Smooth muscle cell of the brain vasculature (primary cell): Measurements from ENCODE around the gene MVP.
"Not testable (repeated sequence)": the region's sequence is repeated elsewhere in the genome, so short reads cannot be mapped to it uniquely, and the experiment has no call there.

ENCODE experiments used
- DNase-seq: peaks from one replicate; pipeline ENCODE4 v3.0.0-alpha.2; 2012; ENCODE audit warnings: low read depth, low spot score

MVP gene

DNA sequence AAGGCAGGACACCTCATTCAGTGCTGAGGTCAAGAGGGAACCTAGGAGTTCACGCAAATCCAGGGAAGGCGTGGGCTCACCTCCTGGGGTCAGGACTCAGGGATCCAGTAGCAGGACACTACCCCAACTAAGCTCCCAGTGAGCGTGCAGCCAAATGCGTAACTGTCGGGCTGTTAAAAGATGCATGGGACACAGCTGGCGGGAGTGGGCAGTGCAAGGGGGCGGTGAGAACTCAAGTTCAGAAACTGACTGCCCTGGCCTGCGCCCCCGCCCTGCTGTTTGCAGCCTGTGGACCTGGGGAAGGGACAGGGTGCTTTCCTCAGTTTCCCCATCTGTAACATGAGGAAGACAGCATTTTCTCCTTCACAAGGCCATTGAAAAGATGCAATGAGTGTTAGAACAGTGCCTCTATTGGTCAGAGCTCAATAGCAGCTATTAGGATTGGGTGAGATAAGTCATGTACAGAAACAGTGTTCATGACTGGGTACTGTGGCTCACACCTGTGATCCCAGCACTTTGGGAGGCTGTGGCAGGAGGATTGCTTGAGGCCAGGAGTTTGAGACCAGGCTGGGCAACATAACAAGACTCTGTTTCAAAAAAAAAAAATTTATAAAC lies 22.6 kb downstream of the MVP start:
- DNase-seq: no peak

DNA sequence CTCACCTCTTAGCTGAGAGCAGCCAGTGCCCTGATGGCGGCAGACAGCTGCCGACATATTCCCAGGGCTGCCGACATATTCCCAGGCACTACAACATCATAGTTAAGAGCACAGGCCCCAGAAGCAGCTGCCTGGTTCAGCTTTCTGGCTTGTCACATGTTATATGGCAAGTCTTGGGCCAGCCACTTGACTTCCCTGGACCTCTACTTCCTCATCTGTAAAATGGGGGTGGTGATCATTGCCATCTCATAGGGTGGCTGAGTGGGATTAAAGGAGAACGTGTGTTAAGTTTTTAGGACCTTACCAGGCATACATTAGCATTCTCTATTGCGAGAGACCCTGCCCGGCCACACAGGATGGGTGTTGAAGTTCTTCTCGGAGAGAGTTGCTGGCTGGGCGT lies 23.7 kb downstream of the MVP start:
- no peak for DNase-seq

DNA sequence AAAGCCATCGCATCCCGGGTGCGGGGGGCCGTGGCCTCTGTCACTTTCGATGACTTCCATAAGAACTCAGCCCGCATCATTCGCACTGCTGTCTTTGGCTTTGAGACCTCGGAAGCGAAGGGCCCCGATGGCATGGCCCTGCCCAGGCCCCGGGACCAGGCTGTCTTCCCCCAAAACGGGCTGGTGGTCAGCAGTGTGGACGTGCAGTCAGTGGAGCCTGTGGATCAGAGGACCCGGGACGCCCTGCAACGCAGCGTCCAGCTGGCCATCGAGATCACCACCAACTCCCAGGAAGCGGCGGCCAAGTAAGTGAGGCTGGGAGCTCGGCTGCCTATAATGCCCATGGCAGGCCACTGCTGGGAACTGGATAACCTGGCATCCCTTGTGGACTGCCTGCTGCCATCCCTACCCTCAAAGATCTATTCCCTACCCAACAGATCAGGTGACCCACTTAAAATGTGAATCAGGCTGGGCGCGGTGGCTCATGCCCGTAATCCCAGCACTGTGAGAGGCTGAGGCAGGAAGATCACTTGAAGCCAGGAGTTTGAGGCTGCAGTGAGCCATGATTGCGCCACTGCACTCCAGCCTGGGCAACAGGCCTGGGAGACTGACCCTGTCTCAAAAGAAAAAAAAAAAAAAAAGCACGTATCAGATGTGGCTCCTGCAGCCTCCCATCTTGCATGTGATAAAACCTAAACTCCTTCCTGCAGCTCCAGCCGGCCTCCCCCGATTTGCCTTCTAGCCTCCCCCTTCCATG lies 24.5 kb downstream of the MVP start:
- no peak for DNase-seq

DNA sequence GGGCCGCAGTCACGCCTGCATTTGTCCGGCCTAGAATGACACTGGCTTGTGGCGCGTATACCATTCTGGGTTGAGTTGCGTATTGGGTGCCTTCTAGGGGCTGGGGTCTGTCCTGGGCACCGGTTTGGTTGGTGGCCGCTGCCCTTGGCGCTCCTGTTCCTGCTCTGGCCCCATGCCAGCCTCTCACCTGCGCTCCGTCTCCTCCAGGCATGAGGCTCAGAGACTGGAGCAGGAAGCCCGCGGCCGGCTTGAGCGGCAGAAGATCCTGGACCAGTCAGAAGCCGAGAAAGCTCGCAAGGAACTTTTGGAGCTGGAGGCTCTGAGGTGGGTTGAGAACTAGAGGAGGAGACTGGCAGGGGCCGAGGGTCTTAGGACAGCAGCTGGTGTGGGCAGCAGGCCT lies 25.4 kb downstream of the MVP start:
- no peak for DNase-seq

DNA sequence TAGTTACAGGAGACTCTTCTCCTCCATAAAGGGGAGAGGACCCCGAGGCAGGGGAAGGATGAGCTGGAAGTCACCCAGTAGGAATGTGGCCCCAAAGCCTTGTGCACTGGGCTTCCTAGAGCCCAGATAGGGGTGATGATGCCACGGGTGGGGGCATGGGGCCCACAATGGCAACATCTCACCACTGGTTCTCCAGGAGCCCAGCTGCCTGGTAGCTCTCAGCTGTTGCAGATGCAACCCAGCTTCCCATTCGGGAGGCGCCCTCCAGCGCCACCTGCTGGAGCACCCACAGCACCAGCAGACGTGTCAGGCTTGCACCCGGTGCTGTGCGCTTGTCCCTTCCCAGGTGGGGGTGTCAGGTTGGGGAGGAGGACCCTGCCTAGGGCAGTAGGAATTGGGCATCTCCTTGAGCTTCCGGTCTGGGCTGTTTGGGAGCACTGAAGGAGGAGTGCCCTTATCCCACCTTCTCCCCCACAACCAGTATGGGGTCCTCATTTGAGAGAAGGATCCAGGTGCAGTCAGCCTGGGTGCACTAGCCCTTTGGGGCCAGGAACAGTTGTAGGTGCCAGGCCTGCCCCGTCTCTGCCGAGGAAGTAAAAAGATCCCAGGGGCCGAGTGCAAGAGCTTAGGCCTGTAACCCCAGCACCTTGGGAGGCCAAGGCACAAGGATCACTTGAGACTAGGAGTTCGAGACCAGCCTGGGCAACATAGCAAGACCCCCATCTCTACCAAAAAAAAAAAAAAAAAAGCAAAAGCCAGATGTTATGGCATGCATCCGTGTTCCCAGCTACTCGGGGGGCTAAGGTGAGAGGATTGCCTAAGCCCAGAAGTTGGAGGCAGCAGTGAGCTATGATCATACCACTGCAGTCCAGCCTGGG lies 28.4 kb downstream of the MVP start:
- DNase-seq: no peak

DNA sequence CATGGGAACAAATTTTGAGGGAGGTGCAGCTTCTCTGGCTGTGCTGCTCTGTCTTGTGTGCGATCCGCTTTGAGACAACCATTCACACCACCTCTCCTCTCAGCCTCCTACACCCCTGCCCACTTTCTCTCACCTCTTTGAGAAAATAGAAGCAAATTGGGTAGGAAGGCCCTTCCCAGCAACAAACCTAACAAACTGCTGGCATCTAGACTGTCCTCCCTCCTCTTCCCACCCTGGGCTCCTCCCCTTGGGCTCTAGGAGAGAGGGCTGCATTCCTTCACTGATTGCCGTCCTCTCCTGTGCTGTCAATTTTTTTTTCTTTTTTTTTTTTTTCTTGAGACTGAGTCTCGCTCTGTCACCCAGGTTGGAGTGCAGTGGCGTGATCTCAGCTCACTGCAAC lies 29.2 kb downstream of the MVP start:
- DNase-seq: no peak

DNA sequence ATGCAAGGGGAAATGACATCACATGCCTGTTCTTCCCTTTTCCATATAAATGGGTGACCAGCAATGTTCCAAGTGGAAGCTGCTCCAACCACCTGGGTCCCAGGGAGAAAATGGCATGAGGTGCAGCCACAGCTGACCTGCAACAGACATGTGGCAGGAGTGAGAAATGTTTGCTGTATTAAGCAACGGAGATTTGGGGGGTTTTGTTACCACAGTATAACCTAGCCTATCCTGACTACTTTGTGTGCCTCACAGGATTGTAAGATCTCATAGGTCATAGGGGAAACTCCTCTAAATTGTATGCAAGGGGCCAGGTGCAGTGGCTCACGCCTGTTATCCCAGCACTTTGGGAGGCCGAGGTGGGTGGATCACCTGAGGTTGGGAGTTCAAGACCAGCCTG lies 30.7 kb downstream of the MVP start:
- no peak for DNase-seq

DNA sequence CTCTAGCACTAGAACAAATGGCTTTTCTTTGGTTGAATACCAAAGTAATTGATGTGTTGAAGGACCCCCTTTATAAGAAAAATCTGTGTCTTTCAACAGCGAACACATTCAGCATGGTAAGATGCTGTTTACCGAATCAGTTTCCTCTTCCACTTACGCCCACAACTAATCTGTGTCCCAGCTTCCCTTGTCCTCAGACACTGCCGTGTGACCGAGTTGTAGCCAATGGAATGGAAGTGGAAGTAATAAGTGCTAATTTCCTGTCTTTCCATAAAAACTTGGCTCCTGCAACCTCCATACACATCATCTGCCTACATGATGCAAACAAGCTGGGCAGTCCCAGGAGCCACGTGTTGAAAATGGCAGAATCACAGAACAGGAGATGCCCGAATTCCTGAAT lies 32.4 kb downstream of the MVP start:
- no peak for DNase-seq

DNA sequence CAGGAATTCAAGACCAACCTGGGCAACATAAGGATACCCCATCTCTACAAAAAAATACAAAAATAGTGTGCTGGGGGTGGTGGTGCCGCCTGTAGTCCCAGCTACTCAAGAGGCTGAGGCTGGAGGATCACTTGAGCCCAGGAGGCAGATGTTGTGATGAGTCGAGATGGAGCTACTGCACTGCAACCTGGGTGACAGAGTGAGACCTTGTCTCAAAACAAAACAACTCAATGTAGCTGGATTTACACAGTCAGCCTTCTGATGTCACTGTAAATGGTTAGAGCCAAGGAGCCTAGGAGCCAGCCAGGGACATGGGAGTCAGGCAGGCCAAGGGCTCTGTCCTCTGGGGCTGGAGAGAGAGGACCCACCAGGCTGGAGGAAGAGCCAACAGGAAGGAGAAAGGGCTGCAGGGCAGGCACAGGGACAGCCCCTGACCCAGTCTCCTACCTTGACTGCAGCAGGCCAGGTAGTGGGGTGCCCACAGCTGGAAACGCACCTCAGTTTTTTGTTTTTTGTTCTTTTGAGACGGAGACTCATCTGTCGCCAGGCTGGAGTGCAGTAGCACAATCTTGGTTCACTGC lies 34.3 kb downstream of the MVP start:
- no peak for DNase-seq

DNA sequence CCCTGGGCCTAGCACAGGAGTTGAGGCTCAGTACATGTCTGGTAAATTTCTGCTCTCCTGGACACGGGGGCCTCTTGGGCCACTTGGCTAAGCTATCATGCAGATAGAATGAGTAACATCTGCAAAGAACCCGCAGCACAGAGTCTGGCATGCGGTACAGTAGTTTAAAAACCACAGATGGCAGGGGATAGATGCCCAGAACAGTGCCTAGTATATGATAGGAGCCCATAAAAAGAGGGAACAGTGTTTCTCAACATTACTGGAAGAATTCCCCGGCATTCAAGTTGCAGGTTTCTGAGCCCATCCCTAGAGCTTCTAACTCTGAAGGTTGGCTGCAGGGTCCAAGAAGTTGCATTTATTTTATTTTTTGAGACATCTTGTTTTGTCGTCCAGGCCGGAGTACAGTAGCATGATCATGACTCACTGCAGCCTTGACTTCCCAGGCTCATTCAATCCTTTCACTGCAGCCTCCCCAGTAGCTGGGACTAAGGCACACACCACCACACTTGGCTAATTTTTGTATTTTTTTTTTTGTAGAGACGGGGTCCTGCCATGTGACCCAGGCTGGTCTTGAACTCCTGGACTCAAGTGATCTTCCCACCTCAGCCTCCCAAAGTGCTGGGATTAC lies 37.0 kb downstream of the MVP start:
- no peak for DNase-seq

DNA sequence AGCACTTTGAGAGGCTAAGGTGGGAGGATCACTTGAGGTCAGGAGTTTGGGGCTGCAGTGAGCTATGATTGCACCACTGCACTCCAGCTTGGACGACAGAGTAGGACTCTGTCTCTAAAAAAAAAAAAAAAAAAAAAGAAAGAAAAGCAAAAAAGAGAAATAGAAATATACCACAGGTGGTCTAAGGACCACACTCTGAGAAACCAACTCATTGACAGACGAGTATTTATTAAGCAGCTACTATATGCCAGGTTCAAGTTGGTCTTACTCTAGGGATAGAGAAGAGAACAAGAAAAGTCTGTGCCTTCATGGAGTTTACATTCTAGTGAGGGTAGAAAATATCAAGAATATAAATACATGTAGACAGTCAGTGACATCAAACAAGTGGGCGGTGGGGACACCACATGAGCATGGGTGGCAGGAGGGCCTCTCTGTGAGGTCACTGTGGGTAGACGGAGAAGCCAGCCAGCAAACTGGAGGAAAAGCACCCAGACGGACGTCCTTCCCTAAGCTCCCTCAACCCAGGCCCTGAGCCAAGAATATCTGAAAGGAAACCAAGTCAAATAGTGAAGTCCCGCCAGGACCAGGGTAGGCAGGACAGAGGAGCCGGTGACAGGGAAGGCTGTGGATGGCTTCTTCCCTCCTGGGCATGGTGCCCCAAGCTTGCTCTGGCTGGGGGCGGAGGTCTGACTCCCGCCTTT lies 38.0 kb downstream of the MVP start:
- no peak for DNase-seq

DNA sequence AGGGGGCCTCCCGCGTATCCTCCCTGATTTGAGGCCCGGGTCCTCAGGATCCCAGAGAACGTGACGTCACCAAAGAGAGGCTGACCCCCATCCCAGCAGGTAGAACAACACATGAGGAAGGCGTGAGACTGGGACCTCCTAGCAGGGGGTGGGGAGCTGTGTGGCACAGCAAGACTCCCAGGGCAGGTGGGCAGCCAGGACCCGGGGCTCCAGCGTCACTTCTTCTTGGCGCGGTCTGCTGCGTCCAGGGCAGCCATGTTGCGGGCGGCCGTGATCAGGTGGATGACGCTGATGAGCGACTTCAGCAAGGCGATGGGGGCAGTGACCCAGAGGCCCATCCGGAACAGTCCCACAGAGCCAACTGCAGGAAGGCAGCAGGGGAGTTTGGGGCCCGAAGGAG lies 38.7 kb downstream of the MVP start:
- DNase-seq: no peak

DNA sequence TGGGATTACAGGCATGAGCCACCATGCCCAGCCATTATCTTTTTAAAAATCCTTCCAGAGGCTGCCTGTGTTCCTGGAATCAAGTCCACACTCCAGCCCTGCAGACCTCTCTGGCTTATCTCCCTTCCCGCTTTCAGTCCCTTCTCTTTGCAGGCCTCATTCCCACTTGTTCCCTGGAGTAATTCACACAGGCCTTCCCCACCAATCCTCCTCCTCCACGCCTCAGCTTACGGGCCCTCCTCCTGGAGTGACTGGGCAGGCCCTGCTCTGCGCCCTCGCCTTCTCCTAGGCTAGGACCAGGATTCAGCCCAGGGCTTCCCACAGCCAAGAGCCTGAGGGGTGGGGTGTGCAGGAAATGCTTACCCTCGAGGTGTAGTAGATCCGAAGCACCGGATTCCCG lies 40.0 kb downstream of the MVP start:
- no peak for DNase-seq

DNA sequence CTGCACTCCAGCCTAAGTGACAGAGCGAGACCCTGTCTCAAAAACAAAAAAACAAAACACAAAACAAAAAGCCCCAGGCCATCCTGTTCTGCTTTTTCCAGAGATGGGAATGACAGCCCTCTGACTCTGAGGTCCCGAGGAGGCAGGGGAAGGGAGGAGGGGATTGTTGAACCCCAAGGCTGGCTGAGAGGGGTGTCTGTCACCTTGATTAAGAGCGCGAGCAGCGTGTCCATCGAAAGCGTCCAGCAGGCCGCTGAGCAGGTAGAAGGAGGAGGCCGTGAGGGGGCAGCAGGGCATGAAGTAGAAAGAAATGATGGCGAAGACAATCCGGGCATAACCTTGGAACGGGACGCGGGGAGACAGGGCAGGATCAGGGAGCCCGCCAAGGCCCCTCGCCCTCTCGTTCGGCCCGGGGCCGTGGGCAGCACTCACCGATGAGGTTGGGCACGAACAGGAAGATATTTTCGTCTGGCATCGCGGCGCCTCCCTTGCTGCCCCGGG lies 42.2 kb downstream of the MVP start:
- no peak for DNase-seq

DNA sequence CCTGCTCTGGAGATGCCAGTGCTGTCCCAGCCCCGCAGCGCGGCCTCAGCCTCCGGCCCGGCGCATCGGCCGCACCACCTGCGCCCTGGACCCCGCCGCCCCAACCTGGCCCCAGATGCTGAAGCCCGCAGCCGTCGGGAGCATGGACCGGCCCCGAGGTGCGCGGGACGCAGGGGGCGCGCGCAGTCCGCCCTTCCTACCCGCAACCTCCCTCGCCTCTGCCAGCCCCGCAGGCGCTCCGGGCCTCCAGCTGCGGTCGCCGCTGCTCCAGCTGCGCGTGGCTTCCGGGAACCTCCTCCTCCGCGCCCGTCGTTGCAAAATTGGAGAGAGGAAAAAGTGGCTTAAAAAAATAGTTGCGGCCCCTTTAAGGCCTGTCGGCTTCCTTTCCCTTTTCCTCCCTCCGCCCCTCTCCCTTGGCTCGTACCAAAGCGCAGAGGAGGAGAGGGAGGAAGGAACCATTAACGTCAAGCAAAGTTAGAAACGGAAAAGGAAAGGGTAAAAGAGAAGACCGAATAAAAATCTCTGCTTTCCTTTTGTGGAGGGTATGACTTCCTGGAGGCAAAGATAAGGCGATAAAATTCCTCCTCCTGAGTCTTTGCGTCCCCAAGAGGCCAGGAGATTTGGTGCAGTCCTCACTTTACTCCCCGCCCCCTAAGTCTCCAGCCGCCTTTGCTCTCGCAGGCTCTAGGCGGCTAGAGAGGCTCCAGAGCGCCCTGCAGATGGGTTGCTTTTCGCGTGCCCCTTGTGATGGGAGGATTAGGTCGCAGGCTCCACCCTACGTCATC lies 42.8 kb downstream of the MVP start, which contains the start of gene CDIPT:
CDIPT (minus strand) TSS at position 343 of the 785 bp plus-strand sequence. CDS start 369 bp downstream, outside the sequence.
- peak; percentile 93 for DNase-seq

DNA sequence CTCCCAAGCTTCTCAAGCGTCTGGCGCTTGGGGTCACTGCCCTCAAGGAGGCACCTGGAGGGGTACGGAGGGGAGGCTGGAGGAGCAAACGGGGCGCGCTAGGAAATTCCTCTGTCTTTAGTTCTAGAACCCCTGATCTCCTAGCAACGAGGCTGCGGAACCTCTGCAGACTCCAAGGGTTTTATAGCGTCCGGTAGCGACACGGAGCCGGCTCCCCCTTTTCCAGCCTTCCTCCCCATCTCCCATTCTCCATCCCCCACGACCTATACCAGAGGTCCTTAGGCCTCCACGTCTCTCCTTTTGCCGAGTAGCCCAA lies 43.4 kb downstream of the MVP start:
- no peak for DNase-seq

DNA sequence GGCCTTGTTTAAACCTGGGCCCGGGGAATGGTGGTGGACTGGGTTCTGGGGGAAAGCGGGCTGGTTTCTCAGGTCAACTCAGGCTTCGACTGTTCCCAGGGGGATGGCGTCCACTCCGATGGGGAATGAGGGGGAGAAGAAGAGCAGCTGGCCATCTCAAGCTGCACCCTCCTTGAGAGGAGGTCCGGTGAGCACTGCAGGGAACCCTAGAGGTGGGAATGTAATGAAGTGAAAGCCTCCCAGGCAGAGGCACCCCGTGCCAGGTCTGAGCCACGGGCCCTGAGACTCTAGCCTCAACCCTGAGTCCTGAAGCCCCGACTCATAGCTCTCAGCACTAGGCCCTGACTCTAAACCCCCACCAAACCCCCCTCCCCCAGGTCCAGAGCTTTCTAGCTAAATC lies 43.9 kb downstream of the MVP start:
- no peak for DNase-seq

DNA sequence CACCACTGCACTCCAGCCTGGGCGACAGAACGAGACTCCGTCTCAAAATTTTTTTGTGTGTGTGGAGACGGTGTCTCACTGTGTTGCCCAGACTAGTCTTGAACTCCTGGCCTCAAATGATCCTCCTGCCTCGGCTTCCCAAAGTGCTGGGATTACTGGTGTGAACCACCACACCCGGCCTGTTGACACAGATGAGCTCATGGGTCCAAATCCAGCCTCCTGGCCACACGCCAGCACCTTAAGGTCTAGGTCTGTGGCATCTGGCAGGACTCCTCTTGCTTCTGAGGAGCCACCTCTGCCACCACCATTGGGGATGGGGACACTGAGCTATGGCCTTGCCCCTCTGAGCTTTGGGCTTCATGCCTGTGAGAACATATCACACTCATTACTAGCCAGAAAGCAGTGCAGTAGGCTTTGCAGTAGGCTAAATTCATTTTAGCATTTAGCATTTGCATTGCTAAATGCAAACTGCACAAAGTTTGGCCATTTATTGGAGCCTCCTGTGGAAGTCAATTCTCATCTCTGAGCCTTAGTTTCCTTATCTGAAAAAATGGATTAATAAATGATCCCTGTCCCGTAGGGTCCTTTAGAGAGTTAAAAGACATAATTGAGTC lies 48.2 kb downstream of the MVP start:
- no peak for DNase-seq

DNA sequence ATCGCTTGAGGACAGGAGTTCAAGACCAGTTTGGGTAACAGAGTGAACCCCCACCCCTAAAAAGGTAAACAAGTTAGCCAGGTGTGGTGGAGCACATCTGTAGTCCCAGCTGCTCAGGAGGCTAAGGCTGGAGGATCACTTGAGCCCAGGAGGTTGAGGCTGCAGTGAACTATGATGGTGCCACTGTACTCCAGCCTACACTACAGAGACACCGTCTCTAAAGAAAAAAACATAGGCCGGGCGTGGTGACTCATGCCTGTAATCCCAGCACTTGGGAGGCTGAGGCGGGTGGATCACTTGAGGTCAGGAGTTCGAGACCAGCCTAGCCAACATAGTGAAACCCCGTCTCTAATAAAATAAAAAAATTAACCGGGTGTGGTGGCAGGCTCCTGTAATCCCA lies 48.8 kb downstream of the MVP start:
- not testable (repeated sequence) for DNase-seq
